Astrocyte (in vitro differentiated cells and primary cell): Measurements from ENCODE around the gene DNAJC10.

Experiments
- CTCF ChIP-seq: IDR thresholded peaks from 2 replicates; pipeline ENCODE4 v1.5.1; 2011; ENCODE audit warnings: low read depth, mild to moderate bottlenecking, inconsistent platforms, low read length, moderate library complexity; ENCODE audit not compliant: insufficient read depth
- EZH2 ChIP-seq: IDR thresholded peaks from 2 replicates; pipeline ENCODE4 v1.6.1; 2012; ENCODE audit warnings: mild to moderate bottlenecking, low read length, inconsistent platforms; ENCODE audit not compliant: insufficient read depth

GRCh38 chr2:182667315-182667695, 48.8 kb upstream of the DNAJC10 start:
- TF ChIP-seq CTCF (no peak), EZH2 (no peak)
